ENCODE results near the gene KDM1A. TPM values are rescaled to one million over a fixed set of nuclear protein-coding genes. Genes with fewer than 3 reads are reported as not detected.
A peak's percentile ranks its signal among the peaks of the same experiment; 100 is the strongest.

The KDM1A gene
- total and polyA plus RNA-seq, 2 donors = 42.5 to 86.0 TPM

GRCh38 chr1:23116216-23116836 is 97.1 kb downstream of the KDM1A start:
- H3K4me3 ChIP-seq (ENCODE audit: low read depth, low read length) = no peak overlapping the region
- no peak for DNase-seq (ENCODE audit: extremely low spot score)
- H3K4me1 ChIP-seq (ENCODE audit: insufficient read depth) = peaks cover 2% of the 10 kb centered on the region
- no peaks in the 10 kb centered on the region for H3K36me3 ChIP-seq (ENCODE audit: insufficient read depth)
- WGBS = 92% methylated on average over 6 of the region's 6 CpGs
- H3K27ac ChIP-seq (ENCODE audit: low read depth) = no peak overlapping the region

- H3K4me1 ChIP-seq (ENCODE audit: insufficient read depth) = peaks cover 2% of the 10 kb centered on the region
- 59% methylated on average over 2 of the region's 2 CpGs for WGBS
- DNase-seq (ENCODE audit: extremely low spot score) = no peak
- no peak overlapping the region for H3K27ac ChIP-seq (ENCODE audit: low read depth)
- H3K36me3 ChIP-seq (ENCODE audit: insufficient read depth) = no peaks in the 10 kb centered on the region
- no peak overlapping the region for H3K4me3 ChIP-seq (ENCODE audit: low read depth, low read length)
Observed at GRCh38 chr1:23116921-23117699, 97.8 kb downstream of the KDM1A start.

GRCh38 chr1:23118407-23118806 is 99.1 kb downstream of the KDM1A start:
- peaks cover 2% of the 10 kb centered on the region for H3K4me1 ChIP-seq (ENCODE audit: insufficient read depth)
- no peak overlapping the region for H3K27ac ChIP-seq (ENCODE audit: low read depth)
- no peak for DNase-seq (ENCODE audit: extremely low spot score)
- H3K4me3 ChIP-seq (ENCODE audit: low read depth, low read length) = no peak overlapping the region
- no peaks in the 10 kb centered on the region for H3K36me3 ChIP-seq (ENCODE audit: insufficient read depth)

- no peak for DNase-seq (ENCODE audit: extremely low spot score)
- H3K27ac ChIP-seq (ENCODE audit: low read depth) = peak overlapping the region; percentile 67
- H3K4me3 ChIP-seq (ENCODE audit: low read depth, low read length) = no peak overlapping the region
- no peaks in the 10 kb centered on the region for H3K36me3 ChIP-seq (ENCODE audit: insufficient read depth)
- WGBS = 77% methylated on average over 8 of the region's 8 CpGs
- H3K4me1 ChIP-seq (ENCODE audit: insufficient read depth) = peaks cover 2% of the 10 kb centered on the region
Observed at GRCh38 chr1:23118957-23119792, 99.9 kb downstream of the KDM1A start.

- Histone ChIP-seq H3K27ac (ENCODE audit: low read depth) (no peak overlapping the region), H3K36me3 (ENCODE audit: insufficient read depth) (no peaks in the 10 kb centered on the region), H3K4me3 (ENCODE audit: low read depth, low read length) (no peak overlapping the region), H3K4me1 (ENCODE audit: insufficient read depth) (no peaks in the 10 kb centered on the region)
- WGBS = 90% methylated on average over 3 of the region's 3 CpGs
- DNase-seq (ENCODE audit: extremely low spot score) = no peak
Observed at GRCh38 chr1:23120383-23120782, 101.1 kb downstream of the KDM1A start.

- no peaks in the 10 kb centered on the region for H3K36me3 ChIP-seq (ENCODE audit: insufficient read depth)
- no peak overlapping the region for H3K4me3 ChIP-seq (ENCODE audit: low read depth, low read length)
- peak; percentile 59 for DNase-seq (ENCODE audit: extremely low spot score)
- H3K27ac ChIP-seq (ENCODE audit: low read depth) = peak overlapping the region; percentile 27
- WGBS = 5% methylated on average over 4 of the region's 4 CpGs
- H3K4me1 ChIP-seq (ENCODE audit: insufficient read depth) = no peaks in the 10 kb centered on the region
Observed at GRCh38 chr1:23122023-23122748, 102.9 kb downstream of the KDM1A start.

GRCh38 chr1:23122796-23123195 is 103.5 kb downstream of the KDM1A start:
- no peak for DNase-seq (ENCODE audit: extremely low spot score)
- WGBS = 47% methylated on average over 4 of the region's 4 CpGs
- Histone ChIP-seq H3K4me3 (ENCODE audit: low read depth, low read length) (no peak overlapping the region), H3K27ac (ENCODE audit: low read depth) (no peak overlapping the region), H3K4me1 (ENCODE audit: insufficient read depth) (no peaks in the 10 kb centered on the region), H3K36me3 (ENCODE audit: insufficient read depth) (no peaks in the 10 kb centered on the region)

GRCh38 chr1:23123528-23123927 is 104.3 kb downstream of the KDM1A start:
- DNase-seq (ENCODE audit: extremely low spot score) = no peak
- Histone ChIP-seq H3K27ac (ENCODE audit: low read depth) (no peak overlapping the region), H3K4me3 (ENCODE audit: low read depth, low read length) (no peak overlapping the region), H3K36me3 (ENCODE audit: insufficient read depth) (no peaks in the 10 kb centered on the region), H3K4me1 (ENCODE audit: insufficient read depth) (no peaks in the 10 kb centered on the region)

- 93% methylated on average over 4 of the region's 4 CpGs for WGBS
- H3K27ac ChIP-seq (ENCODE audit: low read depth) = no peak overlapping the region
- no peaks in the 10 kb centered on the region for H3K36me3 ChIP-seq (ENCODE audit: insufficient read depth)
- no peaks in the 10 kb centered on the region for H3K4me1 ChIP-seq (ENCODE audit: insufficient read depth)
- no peak for DNase-seq (ENCODE audit: extremely low spot score)
- no peak overlapping the region for H3K4me3 ChIP-seq (ENCODE audit: low read depth, low read length)
Observed at GRCh38 chr1:23124259-23125026, 105.2 kb downstream of the KDM1A start.

- no peaks in the 10 kb centered on the region for H3K4me1 ChIP-seq (ENCODE audit: insufficient read depth)
- WGBS = 81% methylated on average over 4 of the region's 4 CpGs
- no peak for DNase-seq (ENCODE audit: extremely low spot score)
Observed at GRCh38 chr1:23125489-23125888, 106.2 kb downstream of the KDM1A start.

GRCh38 chr1:23126200-23126599 is 106.9 kb downstream of the KDM1A start:
- WGBS = 51% methylated on average over 1 of the region's 1 CpG
- DNase-seq (ENCODE audit: extremely low spot score) = no peak
- no peaks in the 10 kb centered on the region for H3K4me1 ChIP-seq (ENCODE audit: insufficient read depth)

More at GRCh38 chr1:23125489-23125888, 106.2 kb downstream of the KDM1A start:
- Histone ChIP-seq H3K4me3 (ENCODE audit: low read depth, low read length) (no peak overlapping the region), H3K27ac (ENCODE audit: low read depth) (no peak overlapping the region), H3K36me3 (ENCODE audit: insufficient read depth) (no peaks in the 10 kb centered on the region)

GRCh38 chr1:23126801-23127200 is 107.5 kb downstream of the KDM1A start:
- Histone ChIP-seq H3K27ac (ENCODE audit: low read depth) (no peak overlapping the region), H3K36me3 (ENCODE audit: insufficient read depth) (no peaks in the 10 kb centered on the region), H3K4me1 (ENCODE audit: insufficient read depth) (no peaks in the 10 kb centered on the region), H3K4me3 (ENCODE audit: low read depth, low read length) (no peak overlapping the region)
- peak; percentile 21 for DNase-seq (ENCODE audit: extremely low spot score)
- WGBS = 73% methylated on average over 3 of the region's 3 CpGs

More at GRCh38 chr1:23126200-23126599, 106.9 kb downstream of the KDM1A start:
- Histone ChIP-seq H3K36me3 (ENCODE audit: insufficient read depth) (no peaks in the 10 kb centered on the region), H3K27ac (ENCODE audit: low read depth) (peak overlapping the region; percentile 18), H3K4me3 (ENCODE audit: low read depth, low read length) (no peak overlapping the region)

GRCh38 chr1:23129846-23130245 is 110.6 kb downstream of the KDM1A start:
- H3K36me3 ChIP-seq (ENCODE audit: insufficient read depth) = no peaks in the 10 kb centered on the region
- DNase-seq (ENCODE audit: extremely low spot score) = no peak
- no peak overlapping the region for H3K27ac ChIP-seq (ENCODE audit: low read depth)
- no peaks in the 10 kb centered on the region for H3K4me1 ChIP-seq (ENCODE audit: insufficient read depth)
- no peak overlapping the region for H3K4me3 ChIP-seq (ENCODE audit: low read depth, low read length)
